Measurements from ENCODE around the gene HYCC2.
"Not testable (repeated sequence)": the region's sequence is repeated elsewhere in the genome, so short reads cannot be mapped to it uniquely, and the experiment has no call there.

The HYCC2 gene

GRCh38 chr2:201072201-201072530 lies 695 bp upstream of the HYCC2 start:
- DNase-seq (ENCODE audit: low read depth in 3 of 3): no peak

DNA sequence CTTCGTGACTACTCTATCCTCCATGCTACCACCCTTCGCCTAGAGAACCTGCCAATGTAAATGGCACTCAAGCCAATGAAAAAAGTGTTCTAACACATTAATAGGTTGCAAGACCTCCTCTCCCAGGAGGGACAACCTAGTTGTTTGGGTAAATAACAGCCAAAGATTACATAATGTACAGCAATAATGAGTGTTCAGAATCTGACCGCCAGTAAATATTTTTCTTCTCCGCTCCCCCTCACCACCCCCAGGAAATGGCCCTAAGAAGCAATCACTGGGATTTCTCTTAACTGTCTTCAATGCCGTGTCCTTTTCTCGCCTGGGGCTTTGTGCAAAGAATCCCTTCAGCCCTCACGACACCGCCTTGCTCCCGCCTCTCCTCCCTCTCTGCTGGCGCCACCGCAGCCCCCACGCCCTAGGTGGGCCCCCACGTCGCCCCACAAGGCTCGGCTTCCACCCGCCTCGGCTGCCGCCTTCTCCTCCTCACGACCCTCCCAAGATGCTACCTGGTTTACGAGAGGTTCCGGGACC lies 458 bp downstream of the HYCC2 start:
- no peak for DNase-seq (ENCODE audit: low read depth in 3 of 3)

DNA sequence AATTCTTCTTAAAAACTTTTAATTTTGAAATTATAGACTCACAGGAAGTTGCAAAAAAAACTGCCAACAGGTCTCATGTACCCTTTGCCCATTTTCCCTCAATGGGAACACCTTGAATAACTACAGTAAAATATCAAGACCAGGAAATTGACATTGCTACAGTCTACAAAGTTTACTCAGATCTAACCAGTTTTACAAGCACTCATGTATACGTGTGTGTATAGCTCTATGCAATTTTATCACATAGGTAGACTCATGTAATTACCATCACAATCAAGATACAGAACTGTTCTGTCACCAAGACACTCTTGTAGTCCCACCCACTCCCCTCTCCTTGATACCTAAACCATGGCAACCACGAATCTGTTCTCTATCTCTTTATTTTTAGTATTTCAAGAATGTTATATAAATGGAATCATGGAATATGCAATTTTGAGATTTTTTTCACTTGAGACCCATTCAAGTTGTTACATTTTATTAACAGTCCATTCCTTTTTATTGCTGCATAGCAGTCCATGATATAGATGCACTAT lies 6.6 kb downstream of the HYCC2 start:
- no peak for DNase-seq (ENCODE audit: low read depth in 3 of 3)

DNA sequence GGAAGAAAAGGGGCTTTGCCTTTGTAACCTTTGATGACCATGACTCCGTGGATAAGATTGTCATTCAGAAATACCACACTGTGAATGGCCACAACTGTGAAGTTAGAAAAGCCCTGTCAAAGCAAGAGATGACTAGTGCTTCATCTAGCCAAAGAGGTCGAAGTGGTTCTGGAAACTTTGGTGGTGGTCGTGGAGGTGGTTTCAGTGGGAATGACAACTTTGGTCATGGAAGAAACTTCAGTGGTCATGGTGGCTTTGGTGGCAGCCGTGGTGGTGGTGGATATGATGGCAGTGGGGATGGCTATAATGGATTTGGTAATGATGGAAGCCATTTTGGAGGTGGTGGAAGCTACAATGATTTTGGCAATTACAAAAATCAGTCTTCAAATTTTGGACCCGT lies 8.0 kb downstream of the HYCC2 start:
- not testable (repeated sequence) for DNase-seq (ENCODE audit: low read depth in 3 of 3)

DNA sequence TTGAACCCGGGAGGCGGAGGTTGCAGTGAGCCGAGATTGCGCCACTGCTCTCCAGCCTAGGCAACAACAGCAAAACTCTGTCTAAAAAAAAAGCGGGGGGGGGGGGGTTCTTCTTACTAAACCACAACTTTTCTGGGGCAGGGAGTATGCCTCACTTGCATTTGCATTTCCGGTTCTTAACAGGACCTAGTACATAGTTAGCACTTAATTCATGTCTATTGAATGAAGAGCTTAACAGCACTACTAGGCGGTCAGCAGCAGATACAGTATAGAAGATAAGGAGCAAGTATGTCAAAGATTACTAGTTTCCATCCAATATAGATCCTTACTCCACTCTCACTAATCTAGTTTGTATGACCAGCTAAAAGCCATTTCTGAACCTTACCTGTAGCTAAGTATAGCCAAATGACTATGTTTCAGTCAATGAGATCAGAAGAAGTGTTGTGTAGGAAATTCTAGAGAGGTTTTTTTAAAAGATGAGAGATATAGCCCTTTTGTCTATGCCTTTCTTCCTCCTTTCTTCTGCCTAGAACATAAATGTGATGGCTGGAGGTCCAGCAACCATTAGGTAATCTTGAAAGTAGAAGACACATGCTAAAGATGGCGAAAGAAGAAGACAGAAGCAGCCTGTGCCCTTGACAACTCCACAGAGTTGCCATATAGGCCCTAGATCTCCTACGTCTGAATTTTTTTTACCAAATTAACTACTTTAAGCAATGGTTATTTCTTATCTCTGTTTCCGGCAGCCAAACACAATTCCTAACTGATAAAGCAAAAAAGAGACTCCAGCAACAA lies 11.3 kb downstream of the HYCC2 start:
- no peak for DNase-seq (ENCODE audit: low read depth in 3 of 3)

DNA sequence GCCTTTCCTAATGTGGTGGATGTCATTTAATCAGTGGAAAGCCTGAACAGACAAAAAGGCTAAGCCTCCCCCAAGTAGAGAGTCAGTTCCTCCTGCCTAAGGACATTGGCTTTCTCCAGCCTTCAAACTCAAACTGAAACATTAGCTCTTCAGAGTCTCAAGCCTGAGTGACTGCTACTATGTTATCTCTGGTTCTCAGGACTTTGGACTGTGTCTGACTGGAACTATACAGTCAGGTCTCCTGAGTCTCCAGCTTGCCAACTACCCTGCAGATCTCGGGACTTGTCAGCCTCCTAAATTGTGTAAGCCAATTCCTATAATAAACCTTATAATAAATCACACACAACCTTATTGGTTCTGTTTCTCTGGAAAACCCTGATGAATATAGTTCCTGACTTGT lies 12.6 kb downstream of the HYCC2 start:
- no peak for DNase-seq (ENCODE audit: low read depth in 3 of 3)

DNA sequence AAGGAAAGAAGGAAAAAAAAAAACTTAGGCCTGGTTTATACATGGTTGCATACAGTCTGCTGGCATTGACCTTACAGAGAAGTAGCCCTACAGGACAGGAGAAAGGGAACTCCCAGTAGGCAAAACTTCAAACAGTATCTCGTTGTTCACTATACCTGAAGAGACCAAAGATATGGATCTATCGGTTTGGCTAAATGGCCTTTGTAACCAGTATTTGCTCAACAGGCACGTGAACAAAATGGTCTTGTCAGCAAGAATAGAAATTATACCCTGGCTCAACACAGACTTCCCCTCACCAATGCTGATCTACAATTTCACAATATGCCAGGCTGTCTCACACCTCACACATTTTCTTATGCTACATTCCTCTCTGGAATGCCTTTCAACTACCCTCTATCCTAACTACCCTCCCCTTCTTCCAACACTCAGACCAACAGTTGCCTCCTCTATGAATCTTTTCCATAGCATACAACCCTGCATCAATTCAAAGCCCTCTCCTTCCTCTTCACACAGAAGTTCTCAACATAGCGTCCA lies 13.7 kb downstream of the HYCC2 start:
- no peak for DNase-seq (ENCODE audit: low read depth in 3 of 3)

DNA sequence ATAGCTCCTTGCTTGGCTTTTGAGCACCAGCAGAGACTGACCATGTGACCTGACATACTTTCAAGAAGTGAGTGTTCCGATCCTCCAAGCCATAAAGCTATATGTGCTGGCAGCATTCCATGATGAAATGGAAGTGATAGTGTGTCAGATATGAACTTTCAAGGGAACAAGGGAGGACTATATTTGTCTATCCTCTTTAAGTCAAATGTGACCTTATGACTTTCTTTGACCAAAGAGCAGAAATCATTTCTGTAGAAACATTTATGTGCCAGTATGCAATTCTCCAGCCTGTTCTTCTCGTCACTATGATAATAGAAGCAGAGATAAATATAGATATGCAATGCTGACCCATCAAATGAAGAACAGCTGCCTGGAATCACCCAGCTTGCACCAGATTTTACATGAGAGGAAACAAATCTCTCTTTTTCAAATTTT lies 14.4 kb downstream of the HYCC2 start:
- no peak for DNase-seq (ENCODE audit: low read depth in 3 of 3)

DNA sequence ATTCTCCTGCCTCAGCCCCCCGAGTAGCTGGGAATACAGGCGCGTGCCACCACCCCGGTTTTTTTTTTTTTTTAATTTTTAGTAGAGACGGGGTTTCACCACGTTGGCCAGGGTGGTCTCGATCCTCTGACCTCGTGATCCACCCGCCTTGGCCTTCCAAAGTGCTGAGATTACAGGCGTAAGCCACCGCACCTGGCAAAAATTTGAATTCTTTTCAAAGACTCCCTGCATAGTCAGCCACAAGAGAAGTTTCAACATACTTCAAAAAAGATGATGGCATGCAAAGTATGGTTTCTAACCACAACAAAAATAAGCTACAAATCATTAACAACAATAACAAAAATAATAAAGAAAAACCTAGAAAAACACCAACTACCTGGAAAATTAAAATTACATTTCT lies 22.0 kb downstream of the HYCC2 start:
- DNase-seq (ENCODE audit: low read depth in 3 of 3): no peak

DNA sequence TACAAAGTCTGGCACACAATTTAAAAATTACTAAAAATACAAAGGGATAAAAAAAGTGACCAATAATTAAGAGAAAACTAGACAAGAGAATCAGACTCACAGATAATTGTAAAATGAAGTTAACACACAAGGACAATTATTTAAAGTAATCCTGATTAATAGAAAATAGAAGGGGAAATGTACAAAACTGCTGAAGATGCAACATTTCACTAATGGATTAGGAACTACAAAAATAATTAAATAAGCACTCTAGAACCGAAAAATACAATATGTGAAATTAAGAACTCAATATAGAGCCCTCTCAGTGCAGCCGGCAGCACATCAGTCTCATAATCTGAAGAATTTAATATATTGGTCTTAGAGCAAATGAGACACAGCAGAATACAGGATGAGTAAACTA lies 24.6 kb downstream of the HYCC2 start:
- DNase-seq (ENCODE audit: low read depth in 3 of 3): no peak

GRCh38 chr2:201043050-201043449 lies 28.4 kb downstream of the HYCC2 start:
- not testable (repeated sequence) for DNase-seq (ENCODE audit: low read depth in 3 of 3)

GRCh38 chr2:201042451-201042850 lies 29.0 kb downstream of the HYCC2 start:
- DNase-seq (ENCODE audit: low read depth in 3 of 3): not testable (repeated sequence)

DNA sequence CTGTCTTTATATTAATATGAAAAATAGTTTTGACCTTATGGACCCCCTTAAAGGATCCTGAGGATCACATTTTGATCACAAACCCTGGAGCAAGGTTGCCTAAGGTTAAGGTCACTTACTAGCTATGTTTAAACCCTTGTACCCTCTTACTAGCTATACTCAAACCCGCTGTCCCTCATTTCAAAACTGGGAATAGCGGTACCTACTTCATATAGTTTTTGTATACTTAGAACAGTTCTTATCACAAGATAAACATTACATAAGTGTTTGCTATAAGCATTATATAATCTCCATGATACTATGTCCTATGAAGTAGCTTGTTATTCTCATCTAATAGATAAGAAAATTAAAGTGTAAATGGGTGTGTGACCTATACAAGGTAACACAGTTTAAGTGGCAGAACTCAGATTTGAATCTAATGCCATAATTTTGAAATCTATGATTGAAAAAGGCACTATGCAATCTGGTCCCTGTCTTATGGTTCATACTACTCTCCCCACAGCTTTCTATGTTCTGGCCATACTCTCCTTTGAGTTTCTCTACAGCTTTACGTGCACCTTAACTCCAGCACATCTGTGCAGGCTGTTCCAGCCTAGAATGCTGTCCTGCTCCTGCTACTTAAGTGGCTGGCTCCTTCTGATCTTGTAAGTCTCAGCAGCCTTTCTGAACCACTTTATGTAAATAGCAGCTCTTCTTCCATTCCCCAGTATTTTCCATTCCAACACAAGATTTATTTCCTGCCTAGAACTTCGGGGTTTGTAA lies 30.4 kb downstream of the HYCC2 start:
- no peak for DNase-seq (ENCODE audit: low read depth in 3 of 3)

DNA sequence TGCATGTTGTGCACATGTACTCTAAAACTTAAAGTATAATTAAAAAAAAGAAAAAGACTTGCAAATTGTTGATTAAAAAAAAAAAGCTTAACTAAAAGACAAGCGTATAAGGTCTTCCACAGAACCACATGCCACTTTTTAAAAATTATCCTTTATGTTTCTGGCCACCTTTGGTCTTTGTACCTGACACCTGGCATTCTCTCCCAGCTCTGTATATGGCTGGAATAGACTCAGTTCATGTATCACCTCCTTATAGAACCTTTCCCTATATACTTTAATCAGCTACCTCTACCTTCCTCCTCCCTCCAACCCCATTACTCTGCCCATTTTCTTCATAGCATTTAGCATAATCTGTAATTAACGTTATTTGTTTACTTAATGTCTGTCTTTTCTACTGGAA lies 32.6 kb downstream of the HYCC2 start:
- DNase-seq (ENCODE audit: low read depth in 3 of 3): no peak

GRCh38 chr2:201038361-201038760 lies 33.1 kb downstream of the HYCC2 start:
- not testable (repeated sequence) for DNase-seq (ENCODE audit: low read depth in 3 of 3)

- not testable (repeated sequence) for DNase-seq (ENCODE audit: low read depth in 3 of 3)
Observed at GRCh38 chr2:201034355-201034754, 37.1 kb downstream of the HYCC2 start.

- DNase-seq (ENCODE audit: low read depth in 3 of 3): no peak
Observed at GRCh38 chr2:201024518-201024917, 47.0 kb downstream of the HYCC2 start.

DNA sequence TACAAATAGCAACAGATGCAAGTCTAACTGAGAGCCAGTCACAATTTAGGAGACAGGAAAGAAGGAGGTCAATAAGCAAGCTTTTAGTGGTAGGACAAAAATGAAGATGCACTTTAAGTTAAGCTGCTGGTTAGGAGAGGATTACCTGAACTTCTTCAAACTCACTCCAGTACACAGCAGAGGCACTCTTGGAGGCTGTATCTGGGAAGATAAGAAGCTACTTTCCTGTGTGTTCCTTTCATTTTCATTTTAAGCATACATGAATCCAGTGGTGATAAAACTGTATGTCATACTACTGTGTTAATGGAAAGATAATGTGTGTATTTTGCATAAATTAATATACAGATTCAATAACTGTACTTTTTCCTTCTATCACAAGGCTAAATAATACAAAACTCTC lies 49.6 kb downstream of the HYCC2 start:
- DNase-seq (ENCODE audit: low read depth in 3 of 3): no peak

Data from stimulated activated CD4-positive, alpha-beta T cell treated with anti-CD3 and anti-CD28 coated beads, TNF-alpha, amount 100 ng/mL, for 4 hours (primary cell).